RWPE2 (cell line): ENCODE results near the gene ERFE.

Source experiments
- ATAC-seq: fragments of 200-7000 bp; cut with Tn5 transposase; 3 replicates; pipeline ENCODE4 v1.9.1; 2021; ENCODE audit warnings: low read depth
- DNase-seq: peaks from one replicate; pipeline ENCODE4 v3.0.0-alpha.2; 2020; ENCODE audit warnings: low spot score
- H3K27ac ChIP-seq: fragments of 450-650 bp; 2 replicates; pipeline ENCODE4 v1.5.1; 2017; ENCODE audit warnings: mild to moderate bottlenecking; ENCODE audit not compliant: poor library complexity, severe bottlenecking
- H3K27me3 ChIP-seq: fragments of 250-450 bp; sonication (Bioruptor Pico); 2 replicates; pipeline ENCODE4 v1.5.1; 2021; ENCODE audit warnings: mild to moderate bottlenecking, moderate library complexity; ENCODE audit not compliant: insufficient read depth, poor library complexity, severe bottlenecking
- H3K36me3 ChIP-seq: fragments of 250-450 bp; sonication (Bioruptor Pico); 2 replicates; pipeline ENCODE4 v1.5.1; 2020; ENCODE audit warnings: low read depth, mild to moderate bottlenecking, moderate library complexity
- H3K4me1 ChIP-seq: fragments of 250-450 bp; sonication (Bioruptor Pico); 2 replicates; pipeline ENCODE4 v1.5.1; 2021; ENCODE audit warnings: mild to moderate bottlenecking, moderate library complexity; ENCODE audit not compliant: insufficient read depth, poor library complexity, severe bottlenecking
- H3K4me3 ChIP-seq: fragments of 250-450 bp; sonication (Bioruptor Pico); 2 replicates; pipeline ENCODE4 v1.5.1; 2021; ENCODE audit warnings: mild to moderate bottlenecking, moderate library complexity; ENCODE audit not compliant: severe bottlenecking
- H3K9me3 ChIP-seq: fragments of 250-450 bp; sonication (Bioruptor Pico); 2 replicates; pipeline ENCODE4 v1.5.1; 2021; ENCODE audit warnings: mild to moderate bottlenecking, moderate library complexity; ENCODE audit not compliant: severe bottlenecking
- TF ChIP-seq, protein P1 (sequence below): fragments of 450-650 bp; IDR thresholded peaks from one replicate; pipeline ENCODE4 v1.5.1; 2017; ENCODE audit warnings: mild to moderate bottlenecking, moderate library complexity; ENCODE audit not compliant: poor library complexity, severe bottlenecking

The ERFE gene

DNA sequence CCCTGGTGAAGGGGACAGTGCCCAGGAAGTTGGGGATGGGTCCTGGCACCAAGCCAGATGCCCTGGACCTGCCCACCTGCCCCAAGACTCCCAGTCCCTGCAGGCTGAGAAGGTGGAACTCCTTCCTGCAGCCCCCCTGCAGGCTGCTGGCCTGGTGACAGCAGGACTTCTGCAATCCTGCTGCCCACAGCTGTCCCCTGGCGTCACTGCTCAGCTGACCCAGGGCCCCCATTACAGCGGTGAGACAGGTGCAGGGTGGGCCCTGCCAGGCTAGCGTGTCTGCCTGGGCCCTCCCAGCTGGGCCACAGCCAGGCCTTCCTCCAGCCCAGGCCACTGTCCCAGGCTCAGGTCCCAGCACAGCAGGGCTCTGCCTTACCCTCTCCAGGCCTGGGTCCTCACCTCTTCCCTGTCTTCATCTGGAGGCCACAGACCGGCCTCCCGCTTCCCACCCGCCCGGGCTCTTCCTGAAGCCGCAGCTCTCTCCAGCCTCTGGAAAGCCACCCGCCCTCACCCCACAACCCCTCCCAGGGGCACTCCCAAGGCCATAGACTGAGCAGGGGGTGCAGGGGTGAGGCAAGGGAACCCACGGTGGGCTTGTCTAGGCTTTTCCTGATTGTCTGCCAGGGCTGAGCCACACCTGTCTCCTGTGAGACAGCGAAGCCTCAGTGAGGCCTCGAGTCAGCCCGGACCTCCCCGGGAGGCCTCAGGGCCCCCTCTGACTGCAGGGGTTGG lies 8.8 kb upstream of the ERFE start:
- Histone ChIP-seq H3K27me3 (no peaks in the 10 kb centered on the region), H3K9me3 (no peaks in the 10 kb centered on the region), H3K4me3 (no peak overlapping the region), H3K27ac (no peak overlapping the region), H3K36me3 (no peaks in the 10 kb centered on the region), H3K4me1 (no peaks in the 10 kb centered on the region)
- no peak for DNase-seq
- no peak for ATAC-seq
- TF ChIP-seq, protein P1, sequence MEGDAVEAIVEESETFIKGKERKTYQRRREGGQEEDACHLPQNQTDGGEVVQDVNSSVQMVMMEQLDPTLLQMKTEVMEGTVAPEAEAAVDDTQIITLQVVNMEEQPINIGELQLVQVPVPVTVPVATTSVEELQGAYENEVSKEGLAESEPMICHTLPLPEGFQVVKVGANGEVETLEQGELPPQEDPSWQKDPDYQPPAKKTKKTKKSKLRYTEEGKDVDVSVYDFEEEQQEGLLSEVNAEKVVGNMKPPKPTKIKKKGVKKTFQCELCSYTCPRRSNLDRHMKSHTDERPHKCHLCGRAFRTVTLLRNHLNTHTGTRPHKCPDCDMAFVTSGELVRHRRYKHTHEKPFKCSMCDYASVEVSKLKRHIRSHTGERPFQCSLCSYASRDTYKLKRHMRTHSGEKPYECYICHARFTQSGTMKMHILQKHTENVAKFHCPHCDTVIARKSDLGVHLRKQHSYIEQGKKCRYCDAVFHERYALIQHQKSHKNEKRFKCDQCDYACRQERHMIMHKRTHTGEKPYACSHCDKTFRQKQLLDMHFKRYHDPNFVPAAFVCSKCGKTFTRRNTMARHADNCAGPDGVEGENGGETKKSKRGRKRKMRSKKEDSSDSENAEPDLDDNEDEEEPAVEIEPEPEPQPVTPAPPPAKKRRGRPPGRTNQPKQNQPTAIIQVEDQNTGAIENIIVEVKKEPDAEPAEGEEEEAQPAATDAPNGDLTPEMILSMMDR: no peak

DNA sequence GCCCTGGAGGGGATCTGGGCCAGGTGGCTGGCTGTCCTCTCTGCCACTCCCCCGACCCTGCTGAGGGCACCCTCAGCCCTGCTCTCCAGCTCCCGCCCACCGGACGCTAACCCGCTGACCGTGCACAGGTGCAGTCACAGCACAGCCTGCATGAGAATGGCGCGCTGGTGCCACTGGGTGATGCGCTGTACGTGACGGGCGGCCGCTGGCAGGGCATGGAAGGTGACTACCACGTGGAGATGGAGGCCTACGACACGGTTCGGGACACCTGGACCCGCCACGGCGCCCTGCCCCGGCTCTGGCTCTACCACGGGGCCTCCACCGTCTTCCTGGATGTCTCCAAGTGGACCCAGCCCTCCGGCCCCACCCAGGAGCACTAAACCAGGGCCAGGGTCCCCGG lies 8.1 kb upstream of the ERFE start:
- no peaks in the 10 kb centered on the region for H3K36me3 ChIP-seq
- H3K4me1 ChIP-seq: no peaks in the 10 kb centered on the region
- H3K27ac ChIP-seq: no peak overlapping the region
- DNase-seq: no peak
- TF ChIP-seq, protein P1: no peak
- no peak for ATAC-seq
- H3K27me3 ChIP-seq: no peaks in the 10 kb centered on the region
- no peak overlapping the region for H3K4me3 ChIP-seq
- H3K9me3 ChIP-seq: no peaks in the 10 kb centered on the region

DNA sequence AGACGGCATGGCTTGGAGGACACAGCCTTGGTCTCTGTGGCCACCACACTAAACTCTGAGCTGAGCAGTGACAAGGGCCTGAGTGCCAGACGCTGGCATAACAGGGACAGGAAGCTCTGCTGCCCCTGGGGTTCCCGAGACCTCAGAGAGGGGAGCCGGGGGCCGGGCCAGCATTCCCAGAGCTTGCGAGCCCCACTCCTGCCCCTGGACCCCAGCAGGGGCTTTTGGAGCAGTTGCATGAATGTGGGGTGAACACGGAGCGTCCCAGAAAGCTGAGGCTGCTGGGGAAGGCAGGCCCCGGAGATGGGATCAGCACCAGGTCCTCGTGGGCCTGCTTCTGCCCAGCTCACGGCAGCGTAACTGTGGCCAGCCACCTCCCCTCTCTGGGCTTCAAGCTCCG lies 7.6 kb upstream of the ERFE start:
- TF ChIP-seq, protein P1: no peak
- Histone ChIP-seq H3K27me3 (no peaks in the 10 kb centered on the region), H3K36me3 (no peaks in the 10 kb centered on the region), H3K4me1 (no peaks in the 10 kb centered on the region), H3K4me3 (no peak overlapping the region), H3K9me3 (no peaks in the 10 kb centered on the region), H3K27ac (no peak overlapping the region)
- DNase-seq: no peak
- no peak for ATAC-seq

DNA sequence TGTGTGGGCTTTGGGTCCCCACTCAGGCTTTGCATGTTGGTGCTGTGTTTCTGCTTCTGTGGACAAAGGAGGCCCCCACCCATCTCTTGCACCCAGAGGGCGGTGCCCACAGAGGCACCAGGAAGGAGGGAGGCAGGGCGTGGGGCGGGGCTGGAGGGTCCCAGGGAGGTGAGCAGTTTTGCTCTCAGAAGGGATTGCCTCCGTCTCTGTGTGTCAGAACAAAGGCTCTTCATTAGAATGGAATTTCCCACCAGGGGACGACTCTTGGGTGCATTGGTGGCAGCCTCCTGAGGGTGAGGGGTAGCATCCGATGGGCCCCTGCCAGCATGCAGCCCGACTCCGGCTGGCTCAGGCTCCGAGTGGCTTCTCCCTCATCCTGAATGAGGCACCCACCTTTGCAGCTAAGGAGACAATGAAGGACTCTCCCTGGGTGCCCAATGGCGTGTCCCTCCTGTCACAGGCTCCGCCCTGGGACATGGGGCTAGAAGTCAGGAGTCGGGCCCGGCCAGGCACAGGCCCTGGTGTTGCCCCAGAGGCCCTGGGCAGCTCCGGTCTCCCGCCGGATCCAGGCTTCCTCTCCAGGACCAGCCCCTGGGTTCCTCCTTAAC lies 7.0 kb upstream of the ERFE start:
- Histone ChIP-seq H3K4me3 (no peak overlapping the region), H3K4me1 (no peaks in the 10 kb centered on the region), H3K9me3 (no peaks in the 10 kb centered on the region), H3K36me3 (no peaks in the 10 kb centered on the region), H3K27ac (no peak overlapping the region), H3K27me3 (no peaks in the 10 kb centered on the region)
- DNase-seq (no peak), ATAC-seq (no peak)
- TF ChIP-seq, protein P1: no peak
